ENCODE data around the gene TLR10. TPM values are rescaled to one million over a fixed set of nuclear protein-coding genes. Genes with fewer than 3 reads are reported as not detected.

The TLR10 gene
- 1 to 10 TPM in 2 of 3 donors, under 1 TPM in 1; 0.48 to 1.3 (median 1.3) TPM for total RNA-seq

- H3K4me1 ChIP-seq: no peaks in the 10 kb centered on the region
- TF ChIP-seq POLR2A (IDR thresholded peaks at IDR 0.05) (no peak), CTCF (IDR thresholded peaks at IDR 0.05) (peak; percentile 59 to 68 (median 65))
- intact Hi-C loops (cut with DNase I; ENCODE audit: low total_unique reads): no loop called here
- DNase-seq (ENCODE audit: low spot score in 2 of 2): no peak
- no peaks in the 10 kb centered on the region for H3K36me3 ChIP-seq
- H3K4me3 ChIP-seq: no peak within 1 kb of the TSS
- H3K27ac ChIP-seq: no peak within 1 kb of the TSS
- no peaks in the 10 kb centered on the region for H3K9me3 ChIP-seq
- H3K27me3 ChIP-seq: no peaks in the 10 kb centered on the region
Measured at GRCh38 chr4:38782452-38783108, at the start of gene TLR10. TSS of gene TLR10 (minus strand) at chr4:38782990. CDS start at chr4:38775590, 7,400 bp downstream.

GRCh38 chr4:38832206-38832605, 49.4 kb upstream of the TLR10 start:
- H3K27me3 ChIP-seq: no peaks in the 10 kb centered on the region
- no peak for DNase-seq (ENCODE audit: low spot score in 2 of 2)
- no peak overlapping the region for H3K27ac ChIP-seq
- no peaks in the 10 kb centered on the region for H3K4me1 ChIP-seq
- intact Hi-C loops (cut with DNase I; ENCODE audit: low total_unique reads): no loop called here
- no peak overlapping the region for H3K4me3 ChIP-seq
- H3K36me3 ChIP-seq: no peaks in the 10 kb centered on the region
- peaks cover 0 to 10% of the 10 kb centered on the region in 2 donors for H3K9me3 ChIP-seq
- no peak for TF ChIP-seq CTCF (IDR thresholded peaks at IDR 0.05)
- no peak for TF ChIP-seq POLR2AphosphoS5 (IDR thresholded peaks at IDR 0.05)
- no peak for TF ChIP-seq POLR2A (IDR thresholded peaks at IDR 0.05)

GRCh38 chr4:38831653-38832052, 48.9 kb upstream of the TLR10 start:
- no peak for DNase-seq (ENCODE audit: low spot score in 2 of 2)
- intact Hi-C loops (cut with DNase I; ENCODE audit: low total_unique reads): no loop called here
- TF ChIP-seq CTCF (IDR thresholded peaks at IDR 0.05) (no peak), POLR2AphosphoS5 (IDR thresholded peaks at IDR 0.05) (no peak), POLR2A (IDR thresholded peaks at IDR 0.05) (no peak)
- no peaks in the 10 kb centered on the region for H3K27me3 ChIP-seq
- no peaks in the 10 kb centered on the region for H3K36me3 ChIP-seq
- no peaks in the 10 kb centered on the region for H3K4me1 ChIP-seq
- H3K27ac ChIP-seq: no peak overlapping the region
- no peak overlapping the region for H3K4me3 ChIP-seq
- H3K9me3 ChIP-seq: peaks cover 0 to 10% of the 10 kb centered on the region in 2 donors

GRCh38 chr4:38829237-38829636, 46.4 kb upstream of the TLR10 start:
- H3K27me3 ChIP-seq: no peaks in the 10 kb centered on the region
- DNase-seq (ENCODE audit: low spot score in 2 of 2): no peak
- intact Hi-C loops (cut with DNase I; ENCODE audit: low total_unique reads): no loop called here
- no peak overlapping the region for H3K4me3 ChIP-seq
- TF ChIP-seq POLR2AphosphoS5 (IDR thresholded peaks at IDR 0.05) (no peak), CTCF (IDR thresholded peaks at IDR 0.05) (no peak), POLR2A (IDR thresholded peaks at IDR 0.05) (no peak)
- H3K27ac ChIP-seq: peak overlapping the region; percentile 31 to 53
- peaks cover 0 to under 1% of the 10 kb centered on the region in 2 donors for H3K9me3 ChIP-seq
- H3K36me3 ChIP-seq: no peaks in the 10 kb centered on the region
- no peaks in the 10 kb centered on the region for H3K4me1 ChIP-seq

- no peaks in the 10 kb centered on the region for H3K27me3 ChIP-seq
- no peak overlapping the region for H3K27ac ChIP-seq
- no peaks in the 10 kb centered on the region for H3K36me3 ChIP-seq
- no peaks in the 10 kb centered on the region for H3K9me3 ChIP-seq
- H3K4me3 ChIP-seq: no peak overlapping the region
- TF ChIP-seq POLR2AphosphoS5 (IDR thresholded peaks at IDR 0.05) (no peak), POLR2A (IDR thresholded peaks at IDR 0.05) (no peak), CTCF (IDR thresholded peaks at IDR 0.05) (no peak)
- intact Hi-C loops (cut with DNase I; ENCODE audit: low total_unique reads): loop anchor here (5.0 kb wide), 1 partner anchor 436 kb away; no protein-coding TSS in a partner anchor
- H3K4me1 ChIP-seq: no peaks in the 10 kb centered on the region
- DNase-seq (ENCODE audit: low spot score in 2 of 2): no peak
Measured at GRCh38 chr4:38823766-38824165, 41.0 kb upstream of the TLR10 start.

All from breast epithelium (tissue), 4 donors.